Prostate gland (tissue), 2 donors: ENCODE data around the gene MUL1.

Source experiments
- CTCF ChIP-seq, 4 experiments: fragments of 200-600 bp in 2 of 4; fragments of 450-650 bp in 2 of 4; sonication (generic) in 2 of 4; IDR thresholded peaks; 1 replicate in 3 of 4; 2 replicates in 1 of 4; pipeline ENCODE4 v1.5.1; 2016 to 2019; ENCODE audit warnings: antibody characterized with exemption in 4 of 4, mild to moderate bottlenecking in 2 of 4, moderate library complexity in 2 of 4
- POLR2A ChIP-seq: fragments of 450-650 bp; IDR thresholded peaks from one replicate; pipeline ENCODE4 v1.6.1; 2016; ENCODE audit warnings: antibody characterized with exemption, mild to moderate bottlenecking
- POLR2AphosphoS5 ChIP-seq: sonication (generic); formaldehyde crosslinking; IDR thresholded peaks from one replicate; pipeline ENCODE4 v1.6.1; 2017; ENCODE audit warnings: antibody characterized with exemption

- TF ChIP-seq CTCF (IDR thresholded peaks at IDR 0.05) (no peak), POLR2A (no peak), POLR2AphosphoS5 (no peak)
Observed at GRCh38 chr1:20472121-20472520, 35.8 kb downstream of the MUL1 start.
